Putamen (tissue), 1 donor: Measurements from ENCODE around the gene ITGA6.
A peak's percentile ranks its signal among the peaks of the same experiment; 100 is the strongest.

ENCODE experiments used
- DNase-seq: peaks from one replicate; pipeline ENCODE4 v3.0.0-alpha.2; 2016; ENCODE audit warnings: low spot score

Gene ITGA6

GRCh38 chr2:172416447-172417058 is 10.8 kb upstream of the ITGA6 start:
- no peak for DNase-seq

- DNase-seq = no peak
Observed at GRCh38 chr2:172420216-172420615, 7.2 kb upstream of the ITGA6 start.

- DNase-seq = no peak
Observed at GRCh38 chr2:172423160-172423559, 4.2 kb upstream of the ITGA6 start.

GRCh38 chr2:172425336-172425735 is 2.0 kb upstream of the ITGA6 start:
- no peak for DNase-seq

GRCh38 chr2:172426635-172427255 is 641 bp upstream of the ITGA6 start:
- no peak for DNase-seq

- DNase-seq = no peak
Observed at GRCh38 chr2:172427990-172428831, 825 bp downstream of the ITGA6 start.

- no peak for DNase-seq
Observed at GRCh38 chr2:172428832-172429210, 1.4 kb downstream of the ITGA6 start.

GRCh38 chr2:172429301-172429968 is 2.0 kb downstream of the ITGA6 start:
- DNase-seq = no peak

GRCh38 chr2:172430027-172430426 is 2.6 kb downstream of the ITGA6 start:
- no peak for DNase-seq

- no peak for DNase-seq
Observed at GRCh38 chr2:172430678-172431077, 3.3 kb downstream of the ITGA6 start.

GRCh38 chr2:172431463-172431862 is 4.1 kb downstream of the ITGA6 start:
- peak; percentile 55 for DNase-seq

- DNase-seq = no peak
Observed at GRCh38 chr2:172431993-172432392, 4.6 kb downstream of the ITGA6 start.

GRCh38 chr2:172433144-172433543 is 5.8 kb downstream of the ITGA6 start:
- DNase-seq = no peak

GRCh38 chr2:172434821-172435605 is 7.6 kb downstream of the ITGA6 start:
- no peak for DNase-seq

- no peak for DNase-seq
Observed at GRCh38 chr2:172435606-172435911, 8.2 kb downstream of the ITGA6 start.

- no peak for DNase-seq
Observed at GRCh38 chr2:172436889-172437288, 9.5 kb downstream of the ITGA6 start.

- DNase-seq = no peak
Observed at GRCh38 chr2:172437419-172438341, 10.3 kb downstream of the ITGA6 start.

GRCh38 chr2:172438741-172439508 is 11.5 kb downstream of the ITGA6 start:
- DNase-seq = no peak

GRCh38 chr2:172439509-172439860 is 12.1 kb downstream of the ITGA6 start:
- no peak for DNase-seq

GRCh38 chr2:172439911-172440310 is 12.5 kb downstream of the ITGA6 start:
- DNase-seq = no peak
